Measurements from ENCODE around the gene CBX1. TPM values are rescaled to one million over a fixed set of nuclear protein-coding genes. Genes with fewer than 3 reads are reported as not detected.
"Not testable (repeated sequence)": the region's sequence is repeated elsewhere in the genome, so short reads cannot be mapped to it uniquely, and the experiment has no call there.

The CBX1 gene
- polyA plus RNA-seq, 1 experiment: 68.2 TPM

DNA sequence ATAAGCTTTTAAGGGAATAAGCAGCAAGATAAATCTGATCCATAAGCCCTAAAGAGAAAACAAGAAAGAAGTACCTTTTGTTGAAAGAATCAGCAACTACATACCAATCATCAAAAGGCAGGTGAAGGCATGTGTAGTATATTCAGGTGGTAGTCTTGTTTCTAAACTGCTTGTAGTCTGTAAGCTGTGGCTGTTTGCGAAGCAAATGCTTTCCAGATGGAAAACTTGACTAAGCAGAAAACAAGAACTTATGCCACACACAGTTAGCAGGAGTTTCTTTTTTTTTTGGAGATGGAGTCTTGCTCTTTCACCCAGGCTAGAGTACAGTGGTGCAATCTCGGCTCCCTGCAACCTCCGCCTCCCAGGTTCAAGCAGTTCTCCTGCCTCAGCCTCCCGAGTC is 5.7 kb downstream of the CBX1 start:
- TF ChIP-seq, protein P1, sequence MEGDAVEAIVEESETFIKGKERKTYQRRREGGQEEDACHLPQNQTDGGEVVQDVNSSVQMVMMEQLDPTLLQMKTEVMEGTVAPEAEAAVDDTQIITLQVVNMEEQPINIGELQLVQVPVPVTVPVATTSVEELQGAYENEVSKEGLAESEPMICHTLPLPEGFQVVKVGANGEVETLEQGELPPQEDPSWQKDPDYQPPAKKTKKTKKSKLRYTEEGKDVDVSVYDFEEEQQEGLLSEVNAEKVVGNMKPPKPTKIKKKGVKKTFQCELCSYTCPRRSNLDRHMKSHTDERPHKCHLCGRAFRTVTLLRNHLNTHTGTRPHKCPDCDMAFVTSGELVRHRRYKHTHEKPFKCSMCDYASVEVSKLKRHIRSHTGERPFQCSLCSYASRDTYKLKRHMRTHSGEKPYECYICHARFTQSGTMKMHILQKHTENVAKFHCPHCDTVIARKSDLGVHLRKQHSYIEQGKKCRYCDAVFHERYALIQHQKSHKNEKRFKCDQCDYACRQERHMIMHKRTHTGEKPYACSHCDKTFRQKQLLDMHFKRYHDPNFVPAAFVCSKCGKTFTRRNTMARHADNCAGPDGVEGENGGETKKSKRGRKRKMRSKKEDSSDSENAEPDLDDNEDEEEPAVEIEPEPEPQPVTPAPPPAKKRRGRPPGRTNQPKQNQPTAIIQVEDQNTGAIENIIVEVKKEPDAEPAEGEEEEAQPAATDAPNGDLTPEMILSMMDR (IDR thresholded peaks at IDR 0.05; ENCODE audit: low read depth, low read length): no peak
- no peak for DNase-seq (ENCODE audit: low read depth, low spot score)
- ChIA-PET CTCF (interaction anchor here (1.5 to 2.8 kb wide), 2 partner anchors 10 to 70 kb away, joined by 3 to 15 read pairs; no protein-coding TSS in a partner anchor), POLR2A (no interaction called here)
- Histone ChIP-seq H3K27ac (ENCODE audit: low read depth, low read length) (no peak overlapping the region), H3K27me3 (ENCODE audit: control insufficient read depth, insufficient read depth, low read length) (no peaks in the 10 kb centered on the region), H3K4me3 (ENCODE audit: low read depth, low read length) (no peak overlapping the region), H3K9me3 (ENCODE audit: control insufficient read depth, insufficient read depth, low read length) (no peaks in the 10 kb centered on the region)

DNA sequence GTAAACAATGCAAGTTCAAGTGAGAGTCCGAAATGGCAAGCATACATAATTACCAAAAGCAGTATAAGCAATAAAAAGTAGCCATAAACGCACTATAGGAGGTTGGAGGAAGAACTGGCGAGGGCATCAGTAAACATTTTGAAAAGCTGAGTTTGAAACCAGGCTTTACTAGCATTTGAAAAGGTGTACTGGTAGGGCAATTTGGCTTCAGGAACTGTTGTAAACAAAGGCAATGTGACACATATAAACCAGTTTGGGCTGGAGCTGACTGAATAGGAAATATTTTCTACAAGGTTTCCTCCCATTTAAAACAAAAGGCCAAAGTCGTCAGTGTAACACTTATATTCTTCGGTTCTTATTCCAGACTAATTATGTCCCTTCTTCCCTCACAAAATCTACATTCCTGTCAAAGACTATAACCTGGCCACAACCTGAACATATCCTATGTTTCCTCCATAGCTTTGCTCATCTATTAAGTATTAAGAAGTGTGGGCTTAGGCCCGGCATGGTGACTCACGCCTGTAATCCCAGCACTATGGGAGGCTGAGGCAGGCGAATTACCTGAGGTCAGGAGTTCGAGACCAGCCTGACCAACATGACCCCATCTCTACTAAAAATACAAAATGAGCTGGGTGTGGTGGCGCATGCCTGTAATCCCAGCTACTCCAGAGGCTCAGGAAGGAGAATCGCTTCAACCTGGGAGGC is 7.8 kb downstream of the CBX1 start:
- H3K9me3 ChIP-seq (ENCODE audit: control insufficient read depth, insufficient read depth, low read length): no peaks in the 10 kb centered on the region
- H3K4me3 ChIP-seq (ENCODE audit: low read depth, low read length): no peak overlapping the region
- ChIA-PET CTCF (no interaction called here), POLR2A (no interaction called here)
- H3K27ac ChIP-seq (ENCODE audit: low read depth, low read length): no peak overlapping the region
- TF ChIP-seq, protein P1 (IDR thresholded peaks at IDR 0.05; ENCODE audit: low read depth, low read length): no peak
- no peaks in the 10 kb centered on the region for H3K27me3 ChIP-seq (ENCODE audit: control insufficient read depth, insufficient read depth, low read length)
- no peak for DNase-seq (ENCODE audit: low read depth, low spot score)

DNA sequence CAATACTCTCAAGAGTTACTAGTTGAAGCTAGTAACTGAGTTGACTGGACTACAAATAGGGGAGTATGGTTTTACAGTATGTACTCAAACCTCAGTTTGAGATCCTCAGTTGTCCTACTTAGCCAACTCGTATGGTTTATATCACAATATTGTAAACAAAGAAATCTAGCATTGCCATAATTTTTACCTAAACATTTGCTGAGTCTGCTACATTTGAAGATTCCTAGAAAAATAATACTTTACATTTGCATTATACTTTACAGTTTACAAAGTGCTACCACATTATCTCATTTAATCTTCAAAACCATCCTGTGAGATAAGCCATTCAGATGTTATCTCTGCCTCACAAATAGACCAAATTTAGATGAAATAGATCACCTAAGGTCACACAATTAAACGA is 16.3 kb downstream of the CBX1 start:
- no peaks in the 10 kb centered on the region for H3K27me3 ChIP-seq (ENCODE audit: control insufficient read depth, insufficient read depth, low read length)
- no peak overlapping the region for H3K27ac ChIP-seq (ENCODE audit: low read depth, low read length)
- TF ChIP-seq, protein P1 (IDR thresholded peaks at IDR 0.05; ENCODE audit: low read depth, low read length): no peak
- no peaks in the 10 kb centered on the region for H3K9me3 ChIP-seq (ENCODE audit: control insufficient read depth, insufficient read depth, low read length)
- CTCF ChIA-PET: no interaction called here
- H3K4me3 ChIP-seq (ENCODE audit: low read depth, low read length): no peak overlapping the region
- no peak for DNase-seq (ENCODE audit: low read depth, low spot score)
- POLR2A ChIA-PET: interaction anchor here (1.1 kb wide), 1 partner anchor 16 kb away, joined by 5 read pairs; the partner anchor contains the start of gene CBX1

- H3K27ac ChIP-seq (ENCODE audit: low read depth, low read length): no peak overlapping the region
- TF ChIP-seq, protein P1 (IDR thresholded peaks at IDR 0.05; ENCODE audit: low read depth, low read length): no peak
- POLR2A ChIA-PET: interaction anchor here (0.6 to 1.3 kb wide), 2 partner anchors 19 to 34 kb away, joined by 3 read pairs; partner anchors contain the start of gene NFE2L1
- CTCF ChIA-PET: interaction anchor here (0.7 to 3.6 kb wide), 6 partner anchors 8 to 57 kb away, joined by 3 to 24 read pairs (median 6); no protein-coding TSS in a partner anchor
- no peaks in the 10 kb centered on the region for H3K27me3 ChIP-seq (ENCODE audit: control insufficient read depth, insufficient read depth, low read length)
- H3K4me3 ChIP-seq (ENCODE audit: low read depth, low read length): no peak overlapping the region
- H3K9me3 ChIP-seq (ENCODE audit: control insufficient read depth, insufficient read depth, low read length): no peaks in the 10 kb centered on the region
- DNase-seq (ENCODE audit: low read depth, low spot score): no peak
Observed at GRCh38 chr17:48081858-48082257, 19.4 kb downstream of the CBX1 start.

DNA sequence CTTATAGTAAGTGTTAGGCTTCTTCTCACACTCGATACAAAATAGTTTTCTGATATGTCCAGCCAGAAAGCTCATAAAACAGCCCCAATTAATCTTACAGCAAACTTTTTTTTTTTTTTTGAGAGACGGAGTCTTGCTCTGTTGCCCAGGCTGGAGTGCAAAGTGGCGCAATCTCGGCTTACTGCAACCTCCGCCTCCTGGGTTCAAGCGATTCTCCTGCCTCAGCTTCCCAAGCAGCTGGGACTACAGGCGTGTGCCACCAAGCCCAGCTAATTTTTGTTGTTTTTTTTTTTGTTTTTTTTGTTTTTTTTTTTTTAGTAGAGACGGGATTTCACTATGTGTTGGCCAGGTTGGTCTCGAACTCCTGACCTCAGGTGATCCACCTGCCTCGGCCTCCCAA is 24.1 kb downstream of the CBX1 start:
- DNase-seq (ENCODE audit: low read depth, low spot score); H3K27ac ChIP-seq (ENCODE audit: low read depth, low read length); H3K4me3 ChIP-seq (ENCODE audit: low read depth, low read length); H3K9me3 ChIP-seq (ENCODE audit: control insufficient read depth, insufficient read depth, low read length); H3K27me3 ChIP-seq (ENCODE audit: control insufficient read depth, insufficient read depth, low read length): not testable (repeated sequence)
- ChIA-PET CTCF (interaction anchor here (0.7 to 5.7 kb wide), 4 partner anchors 9 to 52 kb away, joined by 3 to 82 read pairs (median 6); no protein-coding TSS in a partner anchor), POLR2A (interaction anchor here (0.6 to 0.7 kb wide), 2 partner anchors 11 to 28 kb away, joined by 3 to 7 read pairs; no protein-coding TSS in a partner anchor)

Data from AG04450 (cell line).